GM19463 (cell line): ENCODE data around the gene ARHGEF4.

Experiments
- ATAC-seq: cut with Tn5 transposase; IDR thresholded peaks from one replicate; pipeline ENCODE4 v1.9.1; 2021; ENCODE audit warnings: mild to moderate bottlenecking, moderate library complexity; ENCODE audit not compliant: unreplicated experiment

ARHGEF4 gene

DNA sequence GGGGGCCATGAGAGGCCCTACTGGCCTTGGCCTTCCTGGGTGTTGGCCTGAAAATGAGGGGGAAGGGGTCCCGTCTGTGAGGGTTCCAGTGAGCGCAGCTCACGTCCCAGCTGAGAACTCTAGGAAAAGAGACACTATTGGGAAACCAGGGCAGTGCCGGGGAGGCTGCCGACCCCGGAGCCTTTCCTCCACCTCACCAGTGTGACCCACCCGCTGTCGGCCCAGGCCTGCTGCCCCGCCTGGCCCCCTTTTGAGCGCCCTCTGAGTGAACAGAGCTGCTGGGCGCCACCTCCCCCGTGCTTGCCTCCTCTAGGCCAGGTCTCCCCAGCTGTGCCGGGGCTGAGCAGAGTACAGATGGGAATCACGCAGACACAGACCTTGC lies 17.5 kb upstream of the ARHGEF4 start:
- no peak for ATAC-seq

DNA sequence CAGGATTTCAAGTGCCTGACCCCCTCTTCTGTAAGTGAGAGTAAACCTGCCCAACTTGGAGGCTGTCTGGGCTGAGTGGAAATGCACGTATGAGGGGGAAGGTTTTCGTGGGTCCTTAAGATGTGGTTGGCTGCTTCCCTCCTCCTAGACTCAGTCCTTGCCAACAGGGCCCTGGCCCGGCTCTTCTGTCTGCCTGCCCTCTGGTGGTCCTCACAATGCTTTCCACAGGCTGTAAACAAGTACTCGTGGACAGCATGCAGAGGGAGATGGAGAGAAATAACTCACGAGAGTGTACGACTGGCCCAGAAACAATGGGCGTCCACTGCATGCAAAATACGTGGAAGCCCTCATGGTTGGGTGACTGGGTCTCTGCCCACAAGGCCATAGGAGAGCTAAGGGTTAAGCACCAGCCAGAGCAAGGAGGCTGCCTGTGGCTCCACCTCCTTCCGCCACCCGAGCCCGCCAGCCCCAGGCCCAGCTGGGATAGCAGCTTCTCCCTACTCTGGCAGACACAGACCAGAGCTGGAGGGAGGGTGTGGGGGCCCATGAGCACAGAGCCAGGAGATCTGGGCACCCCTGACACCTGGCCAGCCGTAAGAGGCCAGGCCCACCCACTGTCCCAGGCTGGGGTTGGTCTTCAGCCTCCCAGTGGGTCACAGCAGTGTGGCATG lies 17.0 kb upstream of the ARHGEF4 start:
- no peak for ATAC-seq

GRCh38 chr2:130820279-130820861 lies 16.3 kb upstream of the ARHGEF4 start:
- no peak for ATAC-seq

DNA sequence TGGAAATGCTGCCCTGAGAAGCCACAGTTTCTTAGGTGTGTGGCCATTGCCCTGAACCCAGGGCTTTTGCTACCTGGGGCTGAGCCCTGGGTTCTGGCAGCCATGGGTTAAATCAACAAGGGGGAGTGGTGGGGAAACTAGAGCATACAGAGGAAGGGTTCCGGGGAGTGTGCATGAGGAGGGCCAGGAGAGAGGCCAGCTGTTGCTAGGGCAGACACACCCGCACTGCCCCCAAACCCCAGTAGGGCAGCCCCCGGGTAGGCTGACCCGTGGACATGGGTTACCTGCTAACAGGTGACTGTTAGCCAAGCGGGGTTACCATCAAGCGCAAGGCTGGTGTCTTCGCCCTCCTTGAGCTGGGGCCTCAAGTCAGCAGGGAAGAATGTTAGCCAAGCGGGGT lies 14.8 kb upstream of the ARHGEF4 start:
- ATAC-seq, result no peak

DNA sequence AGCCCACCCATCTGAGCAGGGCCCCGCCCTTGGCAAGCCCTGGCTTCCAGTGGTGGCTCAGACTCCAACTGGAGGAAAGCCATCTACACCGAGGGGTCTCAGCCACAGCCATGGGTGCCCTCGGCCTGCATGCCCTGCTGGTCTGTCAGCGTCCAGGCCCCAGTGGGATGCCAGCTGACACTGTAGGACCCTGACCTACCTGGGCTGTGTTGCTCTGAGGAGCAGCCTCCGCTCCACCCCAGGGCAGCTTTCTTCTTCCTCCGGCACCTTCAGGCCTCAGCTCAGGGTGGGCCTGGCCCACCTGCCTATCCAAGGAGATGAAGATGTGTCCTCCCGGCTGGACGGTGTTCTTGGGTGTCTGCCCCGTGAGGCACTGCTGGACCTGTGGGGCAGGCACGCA lies 13.9 kb upstream of the ARHGEF4 start:
- ATAC-seq, result no peak

GRCh38 chr2:130823171-130823885 lies 13.4 kb upstream of the ARHGEF4 start:
- no peak for ATAC-seq

- peak; percentile 44 for ATAC-seq
These were observed 12.7 kb upstream of the ARHGEF4 start for GRCh38 chr2:130823886-130824491.

- ATAC-seq, result peak; percentile 85
These were observed 12.1 kb upstream of the ARHGEF4 start for GRCh38 chr2:130824492-130825061.

GRCh38 chr2:130825231-130825965 lies 11.3 kb upstream of the ARHGEF4 start:
- ATAC-seq, result no peak

- no peak for ATAC-seq
These were observed 10.8 kb upstream of the ARHGEF4 start for GRCh38 chr2:130825966-130826253.

DNA sequence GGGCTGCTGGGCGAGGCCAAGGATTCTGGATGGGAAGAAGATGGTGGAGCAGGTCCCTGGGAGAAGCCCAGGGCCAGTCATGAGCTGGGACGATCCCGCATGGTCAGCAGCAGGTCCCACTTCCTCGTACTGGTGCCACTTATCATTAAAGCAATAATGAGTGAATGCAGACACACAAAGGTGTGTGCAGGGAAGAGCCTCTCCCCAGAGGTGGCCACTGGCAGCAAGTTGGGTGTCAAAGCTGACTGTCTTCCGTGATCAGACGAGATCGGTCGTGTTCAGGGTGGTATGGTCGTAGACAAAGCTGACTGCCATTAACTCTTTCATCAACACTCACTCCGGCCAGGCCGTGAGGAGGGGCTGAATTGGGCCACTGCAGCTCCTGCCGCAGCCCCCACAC lies 10.3 kb upstream of the ARHGEF4 start:
- ATAC-seq, result no peak

DNA sequence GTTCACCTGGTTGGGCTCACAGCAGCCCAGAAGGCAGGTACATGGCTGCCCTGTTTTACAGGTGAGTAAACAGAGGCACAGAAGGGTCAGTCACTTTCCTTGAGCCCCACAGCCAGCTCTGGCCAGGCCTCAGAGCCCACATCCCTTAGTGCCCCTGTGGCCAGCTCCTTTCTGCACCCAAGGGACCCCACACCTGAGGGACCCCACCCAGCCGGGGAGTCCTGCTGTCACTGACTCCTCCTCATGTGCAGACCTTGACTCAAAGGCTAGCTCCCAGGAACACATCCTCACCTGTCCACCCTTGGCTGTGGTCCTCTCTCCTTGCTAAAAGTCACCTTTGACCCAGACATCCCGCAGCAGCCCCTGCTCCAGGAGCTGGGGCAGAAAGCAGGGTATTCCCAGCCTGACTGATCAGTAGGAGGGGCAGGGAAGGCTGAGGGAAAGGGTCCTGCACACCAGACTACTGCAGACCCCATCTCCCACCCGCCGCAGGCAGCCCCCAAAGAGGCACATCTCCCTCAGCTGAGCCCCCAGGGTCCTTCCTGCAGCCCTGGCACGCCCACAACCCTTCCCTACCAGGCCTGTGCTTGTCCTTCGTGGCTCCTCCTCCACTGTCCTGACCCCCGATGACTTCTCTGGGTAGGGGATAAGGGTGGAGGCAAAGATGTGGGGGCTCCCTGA lies 9.8 kb upstream of the ARHGEF4 start:
- ATAC-seq, result no peak

GRCh38 chr2:130827502-130828251 lies 9.0 kb upstream of the ARHGEF4 start:
- no peak for ATAC-seq

GRCh38 chr2:130828461-130828860 lies 8.3 kb upstream of the ARHGEF4 start:
- ATAC-seq, result no peak

- no peak for ATAC-seq
These were observed 7.7 kb upstream of the ARHGEF4 start for GRCh38 chr2:130829015-130829414.

- no peak for ATAC-seq
These were observed 6.2 kb upstream of the ARHGEF4 start for GRCh38 chr2:130830538-130830937.

- ATAC-seq, result no peak
These were observed 5.4 kb upstream of the ARHGEF4 start for GRCh38 chr2:130831356-130831755.

GRCh38 chr2:130832296-130832940 lies 4.3 kb upstream of the ARHGEF4 start:
- no peak for ATAC-seq
